Neural cell (in vitro differentiated cells): ENCODE data around the gene SDK1. TPM values are rescaled to one million over a fixed set of nuclear protein-coding genes. Genes with fewer than 3 reads are reported as not detected.

ENCODE experiments used
- H2AFZ ChIP-seq: fragments of 200-600, 300-800 bp; sonication (generic), shearing (Covaris generic); 2 replicates; pipeline ENCODE4 v1.6.0; 2014; ENCODE audit warnings: low read depth, mild to moderate bottlenecking, antibody characterized with exemption, low read length, moderate library complexity
- H3F3A ChIP-seq: fragments of 200-600 bp; shearing (Covaris generic); 2 replicates; pipeline ENCODE4 v1.6.1; 2016; ENCODE audit warnings: mild to moderate bottlenecking, moderate library complexity, mixed read lengths, antibody characterized with exemption, low read length; ENCODE audit not compliant: insufficient read depth, poor library complexity, severe bottlenecking
- H3K27ac ChIP-seq: fragments of 200-600, 300-800 bp; sonication (generic), shearing (Covaris generic); 2 replicates; pipeline ENCODE4 v1.5.1; 2014; ENCODE audit warnings: mild to moderate bottlenecking, low read length, moderate library complexity
- H3K27me3 ChIP-seq: fragments of 300-800, 200-600 bp; sonication (generic), shearing (Covaris generic); 2 replicates; pipeline ENCODE4 v1.6.0; 2014; ENCODE audit warnings: mild to moderate bottlenecking, low read depth, low read length, moderate library complexity; ENCODE audit not compliant: insufficient read depth
- H3K36me3 ChIP-seq: fragments of 300-800, 200-600 bp; sonication (generic), shearing (Covaris generic); 2 replicates; pipeline ENCODE4 v1.5.1; 2014; ENCODE audit warnings: mild to moderate bottlenecking, antibody characterized with exemption, low read length, moderate library complexity; ENCODE audit not compliant: insufficient read depth
- H3K4me2 ChIP-seq: fragments of 300-800, 200-600 bp; sonication (generic), shearing (Covaris generic); 2 replicates; pipeline ENCODE4 v1.6.0; 2014; ENCODE audit warnings: mild to moderate bottlenecking, low read length
- H3K4me3 ChIP-seq: fragments of 300-800, 200-600 bp; sonication (generic), shearing (Covaris generic); 2 replicates; pipeline ENCODE4 v1.5.1; 2014; ENCODE audit warnings: mild to moderate bottlenecking, low read length, moderate library complexity
- H3K79me2 ChIP-seq: fragments of 200-600 bp; shearing (Covaris generic); replicated peaks from 2 replicates; pipeline ENCODE4 v1.6.0; 2014; ENCODE audit warnings: mild to moderate bottlenecking, low read length, moderate library complexity; ENCODE audit not compliant: insufficient read depth
- H3K9ac ChIP-seq: fragments of 300-800, 200-600 bp; sonication (generic), shearing (Covaris generic); 2 replicates; pipeline ENCODE4 v1.6.1; 2016; ENCODE audit warnings: mild to moderate bottlenecking, low read length, mixed read lengths
- H3K9me2 ChIP-seq: fragments of 200-600 bp; shearing (Covaris generic); 2 replicates; pipeline ENCODE4 v1.6.1; 2016; ENCODE audit warnings: mild to moderate bottlenecking, low read length, mixed read lengths; ENCODE audit not compliant: insufficient read depth
- H3K9me3 ChIP-seq: fragments of 200-600, 300-800 bp; sonication (generic), shearing (Covaris generic); 2 replicates; pipeline ENCODE4 v1.6.1; 2016; ENCODE audit warnings: mild to moderate bottlenecking, mixed run types, low read length, moderate library complexity, mixed read lengths
- H4K20me1 ChIP-seq: fragments of 200-600 bp; shearing (Covaris generic); 2 replicates; pipeline ENCODE4 v1.6.1; 2016; ENCODE audit warnings: mild to moderate bottlenecking, mixed run types; ENCODE audit not compliant: insufficient read depth
- EP300 ChIP-seq: fragments of 450-650 bp; conservative IDR thresholded peaks from 2 replicates; pipeline ENCODE4 v1.6.1; 2014; ENCODE audit warnings: antibody characterized with exemption, mild to moderate bottlenecking, moderate library complexity; ENCODE audit not compliant: poor library complexity, severe bottlenecking
- EZH2 ChIP-seq: fragments of 200-600, 300-800 bp; shearing (Covaris generic), sonication (generic); IDR thresholded peaks from 2 replicates; pipeline ENCODE4 v1.6.1; 2014; ENCODE audit warnings: antibody characterized with exemption, low read length, borderline replicate concordance, mild to moderate bottlenecking; ENCODE audit not compliant: insufficient read depth, poor library complexity, severe bottlenecking
- MXI1 ChIP-seq: fragments of 450-650 bp; conservative IDR thresholded peaks from 2 replicates; pipeline ENCODE4 v1.6.1; 2014; ENCODE audit warnings: antibody characterized with exemption, mild to moderate bottlenecking; ENCODE audit not compliant: poor library complexity, severe bottlenecking
- POLR2AphosphoS5 ChIP-seq: IDR thresholded peaks from 2 replicates; pipeline ENCODE4 v1.6.1; 2012
- RAD21 ChIP-seq: fragments of 450-650 bp; conservative IDR thresholded peaks from 2 replicates; pipeline ENCODE4 v1.6.1; 2014; ENCODE audit warnings: antibody characterized with exemption, mild to moderate bottlenecking, moderate library complexity
- SMC3 ChIP-seq: fragments of 450-650 bp; conservative IDR thresholded peaks from 2 replicates; pipeline ENCODE4 v1.6.1; 2014; ENCODE audit warnings: antibody characterized with exemption, mild to moderate bottlenecking, moderate library complexity; ENCODE audit not compliant: poor library complexity
- TAF1 ChIP-seq: IDR thresholded peaks from 2 replicates; pipeline ENCODE4 v1.6.1; 2012; ENCODE audit warnings: low read depth
- polyA plus RNA-seq: library from polyadenylated mRNA; depleted of rRNA; stranded (reverse); fragments of >200 nt; gene quantifications from 2 replicates; pipeline ENCODE4 v1.2.3, GENCODE V29; 2014
- TF ChIP-seq, protein P1 (sequence below): IDR thresholded peaks from 2 replicates; pipeline ENCODE4 v1.6.1; 2012; ENCODE audit warnings: borderline replicate concordance
- TF ChIP-seq, protein P2 (sequence below): fragments of 450-650 bp; IDR thresholded peaks from 2 replicates; pipeline ENCODE4 v1.5.1; 2014; ENCODE audit warnings: antibody characterized with exemption, mild to moderate bottlenecking, moderate library complexity; ENCODE audit not compliant: poor library complexity, severe bottlenecking

The SDK1 gene
- polyA plus RNA-seq, 1 donor from 2014 or later = 2.7 TPM

DNA sequence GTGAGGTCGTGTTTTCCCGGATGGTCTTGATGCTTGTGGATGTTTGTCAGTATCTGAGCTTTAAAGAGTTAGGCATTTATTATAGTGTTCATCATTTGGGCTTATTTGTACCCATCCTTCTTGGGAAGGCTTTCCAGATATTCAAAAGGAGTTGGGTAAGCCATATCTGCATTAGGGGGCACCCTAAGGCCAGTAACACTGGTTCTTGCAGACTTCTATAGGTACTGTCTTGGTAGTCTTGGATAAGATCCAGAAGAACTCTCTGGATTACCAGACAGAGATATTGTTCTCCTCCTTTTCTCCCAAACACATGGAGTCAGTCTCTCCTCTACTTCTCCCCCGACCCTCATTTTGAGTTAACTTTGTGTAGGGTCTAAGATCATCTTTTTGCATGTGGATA is 92.8 kb downstream of the SDK1 start:
- no peak for TF ChIP-seq EZH2
- TF ChIP-seq MXI1 = no peak
- TF ChIP-seq, protein P1, sequence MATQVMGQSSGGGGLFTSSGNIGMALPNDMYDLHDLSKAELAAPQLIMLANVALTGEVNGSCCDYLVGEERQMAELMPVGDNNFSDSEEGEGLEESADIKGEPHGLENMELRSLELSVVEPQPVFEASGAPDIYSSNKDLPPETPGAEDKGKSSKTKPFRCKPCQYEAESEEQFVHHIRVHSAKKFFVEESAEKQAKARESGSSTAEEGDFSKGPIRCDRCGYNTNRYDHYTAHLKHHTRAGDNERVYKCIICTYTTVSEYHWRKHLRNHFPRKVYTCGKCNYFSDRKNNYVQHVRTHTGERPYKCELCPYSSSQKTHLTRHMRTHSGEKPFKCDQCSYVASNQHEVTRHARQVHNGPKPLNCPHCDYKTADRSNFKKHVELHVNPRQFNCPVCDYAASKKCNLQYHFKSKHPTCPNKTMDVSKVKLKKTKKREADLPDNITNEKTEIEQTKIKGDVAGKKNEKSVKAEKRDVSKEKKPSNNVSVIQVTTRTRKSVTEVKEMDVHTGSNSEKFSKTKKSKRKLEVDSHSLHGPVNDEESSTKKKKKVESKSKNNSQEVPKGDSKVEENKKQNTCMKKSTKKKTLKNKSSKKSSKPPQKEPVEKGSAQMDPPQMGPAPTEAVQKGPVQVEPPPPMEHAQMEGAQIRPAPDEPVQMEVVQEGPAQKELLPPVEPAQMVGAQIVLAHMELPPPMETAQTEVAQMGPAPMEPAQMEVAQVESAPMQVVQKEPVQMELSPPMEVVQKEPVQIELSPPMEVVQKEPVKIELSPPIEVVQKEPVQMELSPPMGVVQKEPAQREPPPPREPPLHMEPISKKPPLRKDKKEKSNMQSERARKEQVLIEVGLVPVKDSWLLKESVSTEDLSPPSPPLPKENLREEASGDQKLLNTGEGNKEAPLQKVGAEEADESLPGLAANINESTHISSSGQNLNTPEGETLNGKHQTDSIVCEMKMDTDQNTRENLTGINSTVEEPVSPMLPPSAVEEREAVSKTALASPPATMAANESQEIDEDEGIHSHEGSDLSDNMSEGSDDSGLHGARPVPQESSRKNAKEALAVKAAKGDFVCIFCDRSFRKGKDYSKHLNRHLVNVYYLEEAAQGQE = no peak
- TF ChIP-seq SMC3 = no peak
- no peak for TF ChIP-seq POLR2AphosphoS5
- TF ChIP-seq TAF1 = no peak

DNA sequence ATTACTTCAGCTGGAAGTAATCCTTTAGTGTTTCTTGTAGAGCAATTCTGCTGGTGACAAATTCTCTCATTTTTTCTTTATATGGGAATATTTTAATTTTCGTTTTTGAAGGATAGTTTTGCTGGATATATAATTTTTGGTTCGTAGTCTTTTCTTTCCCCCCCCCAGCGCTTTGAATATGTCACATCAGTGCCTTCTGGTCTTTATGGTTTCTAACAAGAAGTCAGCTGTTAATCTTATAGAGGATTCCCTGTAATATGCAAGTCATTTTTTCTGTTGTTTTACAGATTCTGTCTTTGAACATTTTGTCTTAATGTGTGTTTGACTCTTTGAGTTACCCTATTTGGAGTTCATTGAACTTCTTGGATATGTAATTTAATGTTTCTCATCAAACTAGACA is 96.3 kb downstream of the SDK1 start:
- Histone ChIP-seq H2AFZ (no peak overlapping the region), H3K27me3 (no peaks in the 10 kb centered on the region), H3K9me3 (no peaks in the 10 kb centered on the region), H3K9ac (no peak overlapping the region), H3K36me3 (no peaks in the 10 kb centered on the region), H3K79me2 (no peaks in the 10 kb centered on the region), H4K20me1 (no peaks in the 10 kb centered on the region), H3K9me2 (no peaks in the 10 kb centered on the region), H3K27ac (no peak overlapping the region), H3K4me3 (no peak overlapping the region), H3F3A (no peaks in the 10 kb centered on the region), H3K4me2 (no peak overlapping the region)
- TF ChIP-seq POLR2AphosphoS5 (no peak), TAF1 (no peak), RAD21 (no peak), EP300 (no peak), MXI1 (no peak), SMC3 (no peak), EZH2 (no peak)
- TF ChIP-seq, protein P2, sequence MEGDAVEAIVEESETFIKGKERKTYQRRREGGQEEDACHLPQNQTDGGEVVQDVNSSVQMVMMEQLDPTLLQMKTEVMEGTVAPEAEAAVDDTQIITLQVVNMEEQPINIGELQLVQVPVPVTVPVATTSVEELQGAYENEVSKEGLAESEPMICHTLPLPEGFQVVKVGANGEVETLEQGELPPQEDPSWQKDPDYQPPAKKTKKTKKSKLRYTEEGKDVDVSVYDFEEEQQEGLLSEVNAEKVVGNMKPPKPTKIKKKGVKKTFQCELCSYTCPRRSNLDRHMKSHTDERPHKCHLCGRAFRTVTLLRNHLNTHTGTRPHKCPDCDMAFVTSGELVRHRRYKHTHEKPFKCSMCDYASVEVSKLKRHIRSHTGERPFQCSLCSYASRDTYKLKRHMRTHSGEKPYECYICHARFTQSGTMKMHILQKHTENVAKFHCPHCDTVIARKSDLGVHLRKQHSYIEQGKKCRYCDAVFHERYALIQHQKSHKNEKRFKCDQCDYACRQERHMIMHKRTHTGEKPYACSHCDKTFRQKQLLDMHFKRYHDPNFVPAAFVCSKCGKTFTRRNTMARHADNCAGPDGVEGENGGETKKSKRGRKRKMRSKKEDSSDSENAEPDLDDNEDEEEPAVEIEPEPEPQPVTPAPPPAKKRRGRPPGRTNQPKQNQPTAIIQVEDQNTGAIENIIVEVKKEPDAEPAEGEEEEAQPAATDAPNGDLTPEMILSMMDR = no peak
- TF ChIP-seq, protein P1 = no peak

More for the DNA sequence above, 92.8 kb downstream of the SDK1 start:
- Histone ChIP-seq H4K20me1 (no peaks in the 10 kb centered on the region), H3K4me3 (no peak overlapping the region), H2AFZ (no peak overlapping the region), H3K4me2 (no peak overlapping the region), H3K36me3 (no peaks in the 10 kb centered on the region), H3K9me3 (no peaks in the 10 kb centered on the region), H3K27me3 (no peaks in the 10 kb centered on the region), H3K27ac (no peak overlapping the region), H3K79me2 (no peaks in the 10 kb centered on the region), H3K9ac (no peak overlapping the region), H3K9me2 (no peaks in the 10 kb centered on the region), H3F3A (no peaks in the 10 kb centered on the region)
